ENCODE data around the gene ASPG.

The ASPG gene

DNA sequence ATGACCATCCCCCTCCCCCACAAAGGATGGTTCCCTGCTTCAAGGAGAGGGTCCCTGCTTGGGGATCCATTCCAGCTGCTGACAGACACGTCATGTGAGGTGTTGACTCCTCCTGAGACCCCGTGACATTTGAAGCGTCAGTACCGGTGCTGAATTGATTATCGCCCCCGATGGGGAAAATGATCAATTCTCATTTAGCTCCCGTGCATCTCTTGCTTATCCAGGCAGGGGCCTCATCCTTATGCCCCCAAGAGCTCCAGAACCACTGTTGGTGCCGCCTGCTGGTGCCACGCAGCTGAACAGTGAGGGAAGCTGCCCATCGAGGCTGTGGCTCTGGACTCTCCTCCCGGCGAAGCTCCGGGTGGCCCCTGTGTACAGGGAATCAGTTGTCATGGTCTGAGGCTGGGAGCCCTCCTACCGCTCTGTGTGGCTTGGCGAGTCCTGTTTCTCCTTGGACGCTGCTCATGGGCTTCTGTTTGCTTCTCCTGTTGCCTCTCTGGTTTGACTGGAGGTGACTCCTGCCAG lies 57.5 kb downstream of the ASPG start:
- in situ Hi-C loops (cut with MboI; ENCODE audit: low pct_unique_long_range_greater_than_20kb, low sequenced_read_pairs, unreplicated experiment), result no loop called here
- DNase-seq (ENCODE audit: low spot score), result no peak
- TF ChIP-seq CTCF (IDR thresholded peaks at IDR 0.05; ENCODE audit: extremely low read depth, insufficient read depth, missing control alignments), result no peak

- in situ Hi-C loops (cut with MboI; ENCODE audit: low pct_unique_long_range_greater_than_20kb, low sequenced_read_pairs, unreplicated experiment), result no loop called here
- no peak for DNase-seq (ENCODE audit: low spot score)
- no peak for TF ChIP-seq CTCF (IDR thresholded peaks at IDR 0.05; ENCODE audit: extremely low read depth, insufficient read depth, missing control alignments)
These were observed 58.3 kb downstream of the ASPG start for GRCh38 chr14:104143521-104144452.

GRCh38 chr14:104144453-104144790 lies 58.9 kb downstream of the ASPG start:
- in situ Hi-C loops (cut with MboI; ENCODE audit: low pct_unique_long_range_greater_than_20kb, low sequenced_read_pairs, unreplicated experiment), result no loop called here
- DNase-seq (ENCODE audit: low spot score), result no peak
- TF ChIP-seq CTCF (IDR thresholded peaks at IDR 0.05; ENCODE audit: extremely low read depth, insufficient read depth, missing control alignments), result no peak

- no peak for DNase-seq (ENCODE audit: low spot score)
- in situ Hi-C loops (cut with MboI; ENCODE audit: low pct_unique_long_range_greater_than_20kb, low sequenced_read_pairs, unreplicated experiment), result no loop called here
- no peak for TF ChIP-seq CTCF (IDR thresholded peaks at IDR 0.05; ENCODE audit: extremely low read depth, insufficient read depth, missing control alignments)
These were observed 59.7 kb downstream of the ASPG start for GRCh38 chr14:104144911-104145825.

- in situ Hi-C loops (cut with MboI; ENCODE audit: low pct_unique_long_range_greater_than_20kb, low sequenced_read_pairs, unreplicated experiment), result no loop called here
- no peak for DNase-seq (ENCODE audit: low spot score)
- TF ChIP-seq CTCF (IDR thresholded peaks at IDR 0.05; ENCODE audit: extremely low read depth, insufficient read depth, missing control alignments), result no peak
These were observed 60.5 kb downstream of the ASPG start for GRCh38 chr14:104145826-104146601.
